ENCODE measurements around the gene DAPK2. TPM values are rescaled to one million over a fixed set of nuclear protein-coding genes. Genes with fewer than 3 reads are reported as not detected.

Gene DAPK2
- polyA plus RNA-seq, 2 of the 4 experiments (the other 2 are of a cell fraction) = 3.1 to 4.8 TPM

DNA sequence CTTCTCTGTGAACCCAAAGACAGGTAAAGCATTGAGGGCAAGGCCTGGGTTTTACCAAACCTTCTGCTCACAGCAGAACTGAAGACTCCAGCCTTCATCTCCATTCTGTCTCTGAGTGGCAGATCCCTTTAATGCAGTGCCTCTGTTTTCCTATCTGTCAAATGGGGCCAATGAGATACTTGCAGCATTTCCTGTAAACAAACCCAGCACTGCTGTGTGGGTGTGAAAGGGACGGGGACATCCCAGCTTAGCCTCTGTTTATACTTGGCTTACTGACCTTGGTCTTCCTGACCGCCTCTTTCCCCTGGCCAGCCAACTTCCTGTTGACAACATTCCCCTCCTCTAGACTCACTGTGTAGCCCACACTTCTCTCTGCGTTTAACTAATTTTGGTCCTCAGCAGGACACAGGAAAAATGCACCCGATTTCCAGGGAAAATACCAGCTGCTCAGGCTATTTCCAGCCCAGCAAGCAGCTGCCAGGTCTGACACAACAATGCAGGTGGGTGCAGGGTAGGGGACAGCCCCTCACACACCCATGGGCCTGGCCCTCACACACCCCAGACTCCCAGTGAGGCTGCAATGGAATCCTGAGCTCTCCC lies 106.7 kb downstream of the DAPK2 start (continued):
- no peak for TF ChIP-seq EHMT2 (IDR thresholded peaks at IDR 0.05; ENCODE audit: low read depth)
- TF ChIP-seq EHF (CRISPR knock-in tag; IDR thresholded peaks at IDR 0.05) = no peak
- TF ChIP-seq, protein P1, sequence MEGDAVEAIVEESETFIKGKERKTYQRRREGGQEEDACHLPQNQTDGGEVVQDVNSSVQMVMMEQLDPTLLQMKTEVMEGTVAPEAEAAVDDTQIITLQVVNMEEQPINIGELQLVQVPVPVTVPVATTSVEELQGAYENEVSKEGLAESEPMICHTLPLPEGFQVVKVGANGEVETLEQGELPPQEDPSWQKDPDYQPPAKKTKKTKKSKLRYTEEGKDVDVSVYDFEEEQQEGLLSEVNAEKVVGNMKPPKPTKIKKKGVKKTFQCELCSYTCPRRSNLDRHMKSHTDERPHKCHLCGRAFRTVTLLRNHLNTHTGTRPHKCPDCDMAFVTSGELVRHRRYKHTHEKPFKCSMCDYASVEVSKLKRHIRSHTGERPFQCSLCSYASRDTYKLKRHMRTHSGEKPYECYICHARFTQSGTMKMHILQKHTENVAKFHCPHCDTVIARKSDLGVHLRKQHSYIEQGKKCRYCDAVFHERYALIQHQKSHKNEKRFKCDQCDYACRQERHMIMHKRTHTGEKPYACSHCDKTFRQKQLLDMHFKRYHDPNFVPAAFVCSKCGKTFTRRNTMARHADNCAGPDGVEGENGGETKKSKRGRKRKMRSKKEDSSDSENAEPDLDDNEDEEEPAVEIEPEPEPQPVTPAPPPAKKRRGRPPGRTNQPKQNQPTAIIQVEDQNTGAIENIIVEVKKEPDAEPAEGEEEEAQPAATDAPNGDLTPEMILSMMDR (IDR thresholded peaks at IDR 0.05) = no peak

DNA sequence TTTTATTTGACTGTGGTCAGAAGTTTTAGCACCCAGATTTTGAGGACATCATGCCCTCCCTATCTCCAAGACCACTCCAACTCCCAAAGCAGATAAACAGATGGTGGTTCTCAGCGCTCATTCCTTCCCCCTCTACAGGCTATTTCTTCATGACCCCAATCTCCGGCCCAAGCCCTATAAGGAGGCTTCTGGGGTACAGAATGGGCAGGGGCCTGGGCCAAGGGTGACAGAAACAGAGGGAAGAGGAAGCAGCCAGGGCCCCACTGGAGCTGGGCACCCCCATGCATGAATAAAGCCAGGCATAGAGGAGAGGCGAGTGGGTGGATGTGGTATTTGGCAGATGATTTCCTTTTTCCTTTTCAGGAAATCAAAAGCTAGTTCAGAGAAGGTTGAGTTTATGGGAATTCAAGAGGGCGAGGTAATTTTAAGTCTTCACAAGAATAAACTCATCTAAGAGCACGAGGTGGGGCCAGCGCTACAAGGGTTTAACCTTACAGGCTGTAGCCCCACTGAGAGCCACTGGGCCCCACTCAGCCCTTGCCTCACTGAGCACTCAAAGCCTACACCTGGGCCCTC lies 107.7 kb downstream of the DAPK2 start:
- H3K27ac ChIP-seq = no peak overlapping the region

DNA sequence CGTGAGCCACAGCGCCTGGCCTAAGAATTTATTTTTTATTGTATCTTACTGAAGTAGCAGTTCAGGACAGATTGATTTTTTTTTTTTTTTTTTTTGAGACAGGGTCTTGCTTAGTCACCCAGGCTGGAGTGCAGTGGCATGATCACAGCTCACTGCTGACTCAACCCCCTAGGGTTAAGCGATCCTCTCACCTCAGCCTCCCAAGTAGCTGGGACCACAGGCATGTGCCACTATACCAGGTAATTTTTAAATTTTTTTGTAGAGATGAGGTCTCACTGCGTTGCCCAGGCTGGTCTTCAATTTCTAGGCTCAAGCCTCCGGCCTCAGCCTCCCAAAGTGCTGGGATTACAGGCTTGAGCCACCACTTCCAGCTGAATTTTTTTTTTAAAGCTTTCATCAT lies 112.8 kb downstream of the DAPK2 start:
- Histone ChIP-seq H3K9me3 (no peaks in the 10 kb centered on the region), H3K27ac (no peak overlapping the region), H3K4me3 (no peak overlapping the region), H3K4me1 (0 out of 3 replicates have a peak, but pooled peaks cover 3% of the 10 kb centered on the region), H3K4me2 (no peak overlapping the region)
- ChIA-PET CTCF (interaction anchor here (1.0 to 5.8 kb wide), 4 partner anchors 9 to 113 kb away, joined by 4 to 50 read pairs (median 5); partner anchors contain the start of gene DAPK2), POLR2A (no interaction called here)
- no peak for DNase-seq (ENCODE audit: low read depth in 1 of 2, low spot score in 1 of 2)
- TF ChIP-seq RARB (CRISPR knock-in tag; IDR thresholded peaks at IDR 0.05) (no peak), ZNF302 (CRISPR knock-in tag; IDR thresholded peaks at IDR 0.05) (no peak), POLR2A (IDR thresholded peaks at IDR 0.05; ENCODE audit: low read length) (no peak), CHD4 (IDR thresholded peaks at IDR 0.05; ENCODE audit: borderline replicate concordance) (no peak), POLR2AphosphoS2 (conservative IDR thresholded peaks at IDR 0.05; ENCODE audit: low read length) (no peak), ZFP36 (IDR thresholded peaks at IDR 0.05; ENCODE audit: borderline replicate concordance, partially characterized antibody) (no peak), ZC3H11A (IDR thresholded peaks at IDR 0.05) (no peak)
- TF ChIP-seq, protein P2, sequence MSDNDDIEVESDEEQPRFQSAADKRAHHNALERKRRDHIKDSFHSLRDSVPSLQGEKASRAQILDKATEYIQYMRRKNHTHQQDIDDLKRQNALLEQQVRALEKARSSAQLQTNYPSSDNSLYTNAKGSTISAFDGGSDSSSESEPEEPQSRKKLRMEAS (IDR thresholded peaks at IDR 0.05) = no peak
- TF ChIP-seq, protein P3, sequence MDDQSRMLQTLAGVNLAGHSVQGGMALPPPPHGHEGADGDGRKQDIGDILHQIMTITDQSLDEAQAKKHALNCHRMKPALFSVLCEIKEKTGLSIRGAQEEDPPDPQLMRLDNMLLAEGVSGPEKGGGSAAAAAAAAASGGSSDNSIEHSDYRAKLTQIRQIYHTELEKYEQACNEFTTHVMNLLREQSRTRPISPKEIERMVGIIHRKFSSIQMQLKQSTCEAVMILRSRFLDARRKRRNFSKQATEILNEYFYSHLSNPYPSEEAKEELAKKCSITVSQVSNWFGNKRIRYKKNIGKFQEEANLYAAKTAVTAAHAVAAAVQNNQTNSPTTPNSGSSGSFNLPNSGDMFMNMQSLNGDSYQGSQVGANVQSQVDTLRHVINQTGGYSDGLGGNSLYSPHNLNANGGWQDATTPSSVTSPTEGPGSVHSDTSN (IDR thresholded peaks at IDR 0.05) = no peak
- no peak; a peak in 1 of 6 replicates for ATAC-seq
- no peak for FAIRE-seq
- 94% methylated on average over 5 of the region's 5 CpGs for WGBS (ENCODE audit: missing lambda C conversion rate)

More for the DNA sequence above, 107.7 kb downstream of the DAPK2 start:
- DNase-seq (ENCODE audit: low read depth in 1 of 2, low spot score in 1 of 2) (no peak), ATAC-seq (no peak), FAIRE-seq (no peak)
- Histone ChIP-seq H3K4me2 (no peak overlapping the region), H3K9me3 (no peaks in the 10 kb centered on the region), H3K4me1 (0 out of 3 replicates have a peak, but pooled peaks cover under 1% of the 10 kb centered on the region), H3K4me3 (no peak overlapping the region)
- WGBS (ENCODE audit: missing lambda C conversion rate) = 81% methylated on average over 6 of the region's 6 CpGs
- ChIA-PET POLR2A (no interaction called here), CTCF (interaction anchor here (1.1 to 10.7 kb wide), 4 partner anchors 9 to 129 kb away, joined by 3 to 146 read pairs (median 7); partner anchors contain the start of gene DAPK2)
- TF ChIP-seq EHMT2 (IDR thresholded peaks at IDR 0.05; ENCODE audit: low read depth) = no peak
- TF ChIP-seq, protein P4, sequence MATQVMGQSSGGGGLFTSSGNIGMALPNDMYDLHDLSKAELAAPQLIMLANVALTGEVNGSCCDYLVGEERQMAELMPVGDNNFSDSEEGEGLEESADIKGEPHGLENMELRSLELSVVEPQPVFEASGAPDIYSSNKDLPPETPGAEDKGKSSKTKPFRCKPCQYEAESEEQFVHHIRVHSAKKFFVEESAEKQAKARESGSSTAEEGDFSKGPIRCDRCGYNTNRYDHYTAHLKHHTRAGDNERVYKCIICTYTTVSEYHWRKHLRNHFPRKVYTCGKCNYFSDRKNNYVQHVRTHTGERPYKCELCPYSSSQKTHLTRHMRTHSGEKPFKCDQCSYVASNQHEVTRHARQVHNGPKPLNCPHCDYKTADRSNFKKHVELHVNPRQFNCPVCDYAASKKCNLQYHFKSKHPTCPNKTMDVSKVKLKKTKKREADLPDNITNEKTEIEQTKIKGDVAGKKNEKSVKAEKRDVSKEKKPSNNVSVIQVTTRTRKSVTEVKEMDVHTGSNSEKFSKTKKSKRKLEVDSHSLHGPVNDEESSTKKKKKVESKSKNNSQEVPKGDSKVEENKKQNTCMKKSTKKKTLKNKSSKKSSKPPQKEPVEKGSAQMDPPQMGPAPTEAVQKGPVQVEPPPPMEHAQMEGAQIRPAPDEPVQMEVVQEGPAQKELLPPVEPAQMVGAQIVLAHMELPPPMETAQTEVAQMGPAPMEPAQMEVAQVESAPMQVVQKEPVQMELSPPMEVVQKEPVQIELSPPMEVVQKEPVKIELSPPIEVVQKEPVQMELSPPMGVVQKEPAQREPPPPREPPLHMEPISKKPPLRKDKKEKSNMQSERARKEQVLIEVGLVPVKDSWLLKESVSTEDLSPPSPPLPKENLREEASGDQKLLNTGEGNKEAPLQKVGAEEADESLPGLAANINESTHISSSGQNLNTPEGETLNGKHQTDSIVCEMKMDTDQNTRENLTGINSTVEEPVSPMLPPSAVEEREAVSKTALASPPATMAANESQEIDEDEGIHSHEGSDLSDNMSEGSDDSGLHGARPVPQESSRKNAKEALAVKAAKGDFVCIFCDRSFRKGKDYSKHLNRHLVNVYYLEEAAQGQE (IDR thresholded peaks at IDR 0.05) = no peak
- TF ChIP-seq, protein P3 (IDR thresholded peaks at IDR 0.05) = no peak

All from A549 (cell line).